Panc1 (cell line): ENCODE results near the gene HEPHL1. TPM values are rescaled to one million over a fixed set of nuclear protein-coding genes. Genes with fewer than 3 reads are reported as not detected.

Experiments
- ATAC-seq: fragments of 200-7000 bp; cut with Tn5 transposase; 2 replicates; pipeline ENCODE4 v1.9.1; 2020; ENCODE audit warnings: mild to moderate bottlenecking, moderate library complexity
- BruUV-seq: library from RNA; stranded (reverse); fragments of 400-500 nt; replicated peaks from 2 replicates; lab custom pipeline; 2021; lab: Mats Ljungman, UMichigan
- CTCF ChIA-PET: fragments of 300-600 bp; sonication (Branson Sonifier 250); formaldehyde crosslinking; loops from one replicate; lab custom pipeline; 2022; ENCODE audit warnings: antibody characterized with exemption; lab: Charles Lee
- POLR2A ChIA-PET: fragments of 300-600 bp; sonication (Branson Sonifier 250); formaldehyde crosslinking; loops from one replicate; lab custom pipeline; 2022; ENCODE audit warnings: antibody characterized with exemption; lab: Charles Lee
- DNase-seq: peaks from one replicate; pipeline ENCODE4 v3.0.0-alpha.2; 2010; ENCODE audit warnings: low read depth, low spot score
- H3K27ac ChIP-seq: 2 replicates; pipeline ENCODE4 v1.5.1; 2011; ENCODE audit warnings: mild to moderate bottlenecking, low read length, inconsistent platforms
- H3K27me3 ChIP-seq: fragments of 200-500 bp; sonication (Bioruptor generic); 2 replicates; pipeline ENCODE4 v1.6.0; 2014; ENCODE audit warnings: low read length, inconsistent platforms; ENCODE audit not compliant: control insufficient read depth, insufficient read depth
- H3K36me3 ChIP-seq: fragments of 200-500 bp; sonication (Bioruptor generic); 2 replicates; pipeline ENCODE4 v1.5.1; 2014; ENCODE audit warnings: inconsistent platforms, mild to moderate bottlenecking, low read length, moderate library complexity; ENCODE audit not compliant: control insufficient read depth, insufficient read depth
- H3K4me1 ChIP-seq: 2 replicates; pipeline ENCODE4 v1.5.1; 2011; ENCODE audit warnings: inconsistent platforms, mild to moderate bottlenecking, low read length, moderate library complexity; ENCODE audit not compliant: control insufficient read depth, insufficient read depth
- H3K4me3 ChIP-seq, 2 experiments: 2 replicates each; pipeline ENCODE4 v1.5.1; 2011 to 2012; ENCODE audit warnings: low read depth in 2 of 2, low read length in 2 of 2, mild to moderate bottlenecking in 2 of 2, inconsistent platforms in 1 of 2, moderate library complexity in 1 of 2
- H3K9me3 ChIP-seq: fragments of 200-500 bp; sonication (Bioruptor generic); 2 replicates; pipeline ENCODE4 v1.5.1; 2014; ENCODE audit warnings: low read depth, mild to moderate bottlenecking, inconsistent platforms, low read length, moderate library complexity; ENCODE audit not compliant: control insufficient read depth, insufficient read depth
- POLR2AphosphoS5 ChIP-seq: IDR thresholded peaks from 2 replicates; pipeline ENCODE4 v1.6.1; 2012; ENCODE audit warnings: mild to moderate bottlenecking, low read depth, low read length, moderate library complexity
- SIN3A ChIP-seq: IDR thresholded peaks from 2 replicates; pipeline ENCODE4 v1.6.1; 2012; ENCODE audit warnings: low read depth, mild to moderate bottlenecking, low read length, moderate library complexity, borderline replicate concordance; ENCODE audit not compliant: insufficient read depth
- TCF7L2 ChIP-seq: IDR thresholded peaks from 2 replicates; pipeline ENCODE4 v1.6.1; 2011; ENCODE audit warnings: mild to moderate bottlenecking, low read depth, low read length, inconsistent platforms
- in situ Hi-C: cut with HindIII; loops from 2 replicates; pipeline ENCODE4 v1.10.0; 2016; ENCODE audit warnings: low sequenced_read_pairs, low pct_unique_long_range_greater_than_20kb
- intact Hi-C: fragments of 100-400 bp; cut with micrococcal nuclease; formaldehyde crosslinking; loops from one replicate; pipeline ENCODE4 v1.10.0; 2022; ENCODE audit not compliant: unreplicated experiment
- total RNA-seq: library from RNA; stranded (reverse); gene quantifications from one replicate; pipeline ENCODE4 v1.2.1, GENCODE V29; 2021; ENCODE audit not compliant: unreplicated experiment
- TF ChIP-seq, protein P1 (sequence below): fragments of 450-650 bp; IDR thresholded peaks from 2 replicates; pipeline ENCODE4 v1.5.1; 2017; ENCODE audit warnings: mild to moderate bottlenecking
- TF ChIP-seq, protein P2 (sequence below), 2 experiments: IDR thresholded peaks; 2 replicates each; pipeline ENCODE4 v1.6.1; 2011 to 2012; ENCODE audit warnings: low read depth in 2 of 2, control low read depth in 1 of 2, low read length in 1 of 2, mild to moderate bottlenecking in 1 of 2, moderate library complexity in 1 of 2; ENCODE audit not compliant: insufficient read depth in 1 of 2

HEPHL1 gene
- total RNA-seq, 1 experiment from 2014 or later = not detected

DNA sequence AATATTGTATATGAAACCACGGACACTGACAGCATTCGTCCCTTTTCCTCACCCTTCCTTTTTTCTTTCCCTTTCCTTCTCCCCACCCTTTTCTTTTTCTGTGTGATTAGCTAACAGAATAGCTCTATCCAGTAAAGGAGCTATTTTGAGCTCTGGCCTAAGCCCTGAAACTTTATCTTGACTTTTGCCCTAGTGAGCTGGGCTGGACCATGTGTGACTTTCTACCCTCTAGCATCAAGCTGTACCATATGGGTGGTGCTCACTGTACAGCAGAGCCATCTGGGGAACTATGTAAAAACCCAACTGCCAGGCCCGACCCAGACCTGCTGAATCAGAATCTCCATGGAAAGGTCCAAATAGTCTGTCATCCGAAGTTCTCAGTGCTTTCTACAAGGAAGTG lies 85.6 kb downstream of the HEPHL1 start:
- CTCF ChIA-PET = interaction anchor here (1.1 kb wide), 1 partner anchor 211 kb away, joined by 3 read pairs; no protein-coding TSS in a partner anchor
- BruUV-seq = no TSS peak
- no peak for ATAC-seq
- TF ChIP-seq, protein P1, sequence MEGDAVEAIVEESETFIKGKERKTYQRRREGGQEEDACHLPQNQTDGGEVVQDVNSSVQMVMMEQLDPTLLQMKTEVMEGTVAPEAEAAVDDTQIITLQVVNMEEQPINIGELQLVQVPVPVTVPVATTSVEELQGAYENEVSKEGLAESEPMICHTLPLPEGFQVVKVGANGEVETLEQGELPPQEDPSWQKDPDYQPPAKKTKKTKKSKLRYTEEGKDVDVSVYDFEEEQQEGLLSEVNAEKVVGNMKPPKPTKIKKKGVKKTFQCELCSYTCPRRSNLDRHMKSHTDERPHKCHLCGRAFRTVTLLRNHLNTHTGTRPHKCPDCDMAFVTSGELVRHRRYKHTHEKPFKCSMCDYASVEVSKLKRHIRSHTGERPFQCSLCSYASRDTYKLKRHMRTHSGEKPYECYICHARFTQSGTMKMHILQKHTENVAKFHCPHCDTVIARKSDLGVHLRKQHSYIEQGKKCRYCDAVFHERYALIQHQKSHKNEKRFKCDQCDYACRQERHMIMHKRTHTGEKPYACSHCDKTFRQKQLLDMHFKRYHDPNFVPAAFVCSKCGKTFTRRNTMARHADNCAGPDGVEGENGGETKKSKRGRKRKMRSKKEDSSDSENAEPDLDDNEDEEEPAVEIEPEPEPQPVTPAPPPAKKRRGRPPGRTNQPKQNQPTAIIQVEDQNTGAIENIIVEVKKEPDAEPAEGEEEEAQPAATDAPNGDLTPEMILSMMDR = no peak
- TF ChIP-seq, protein P2, sequence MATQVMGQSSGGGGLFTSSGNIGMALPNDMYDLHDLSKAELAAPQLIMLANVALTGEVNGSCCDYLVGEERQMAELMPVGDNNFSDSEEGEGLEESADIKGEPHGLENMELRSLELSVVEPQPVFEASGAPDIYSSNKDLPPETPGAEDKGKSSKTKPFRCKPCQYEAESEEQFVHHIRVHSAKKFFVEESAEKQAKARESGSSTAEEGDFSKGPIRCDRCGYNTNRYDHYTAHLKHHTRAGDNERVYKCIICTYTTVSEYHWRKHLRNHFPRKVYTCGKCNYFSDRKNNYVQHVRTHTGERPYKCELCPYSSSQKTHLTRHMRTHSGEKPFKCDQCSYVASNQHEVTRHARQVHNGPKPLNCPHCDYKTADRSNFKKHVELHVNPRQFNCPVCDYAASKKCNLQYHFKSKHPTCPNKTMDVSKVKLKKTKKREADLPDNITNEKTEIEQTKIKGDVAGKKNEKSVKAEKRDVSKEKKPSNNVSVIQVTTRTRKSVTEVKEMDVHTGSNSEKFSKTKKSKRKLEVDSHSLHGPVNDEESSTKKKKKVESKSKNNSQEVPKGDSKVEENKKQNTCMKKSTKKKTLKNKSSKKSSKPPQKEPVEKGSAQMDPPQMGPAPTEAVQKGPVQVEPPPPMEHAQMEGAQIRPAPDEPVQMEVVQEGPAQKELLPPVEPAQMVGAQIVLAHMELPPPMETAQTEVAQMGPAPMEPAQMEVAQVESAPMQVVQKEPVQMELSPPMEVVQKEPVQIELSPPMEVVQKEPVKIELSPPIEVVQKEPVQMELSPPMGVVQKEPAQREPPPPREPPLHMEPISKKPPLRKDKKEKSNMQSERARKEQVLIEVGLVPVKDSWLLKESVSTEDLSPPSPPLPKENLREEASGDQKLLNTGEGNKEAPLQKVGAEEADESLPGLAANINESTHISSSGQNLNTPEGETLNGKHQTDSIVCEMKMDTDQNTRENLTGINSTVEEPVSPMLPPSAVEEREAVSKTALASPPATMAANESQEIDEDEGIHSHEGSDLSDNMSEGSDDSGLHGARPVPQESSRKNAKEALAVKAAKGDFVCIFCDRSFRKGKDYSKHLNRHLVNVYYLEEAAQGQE (IDR thresholded peaks at IDR 0.05; ENCODE audit: insufficient read depth in 1 of 2, low read depth in 2 of 2, low read length in 1 of 2) = no peak
- TF ChIP-seq SIN3A (no peak), POLR2AphosphoS5 (no peak), TCF7L2 (no peak)
- H3K9me3 ChIP-seq = no peaks in the 10 kb centered on the region
- H3K4me1 ChIP-seq = no peaks in the 10 kb centered on the region
- no peak overlapping the region for H3K4me3 ChIP-seq
- H3K36me3 ChIP-seq = no peaks in the 10 kb centered on the region
- no peak overlapping the region for H3K27ac ChIP-seq
- peaks cover 18% of the 10 kb centered on the region for H3K27me3 ChIP-seq
- intact Hi-C loops = loop anchor here (5.0 to 10.0 kb wide), 2 partner anchors 182 to 209 kb away; no protein-coding TSS in a partner anchor
- in situ Hi-C loops = no loop called here
- no peak for DNase-seq
- POLR2A ChIA-PET = no interaction called here

DNA sequence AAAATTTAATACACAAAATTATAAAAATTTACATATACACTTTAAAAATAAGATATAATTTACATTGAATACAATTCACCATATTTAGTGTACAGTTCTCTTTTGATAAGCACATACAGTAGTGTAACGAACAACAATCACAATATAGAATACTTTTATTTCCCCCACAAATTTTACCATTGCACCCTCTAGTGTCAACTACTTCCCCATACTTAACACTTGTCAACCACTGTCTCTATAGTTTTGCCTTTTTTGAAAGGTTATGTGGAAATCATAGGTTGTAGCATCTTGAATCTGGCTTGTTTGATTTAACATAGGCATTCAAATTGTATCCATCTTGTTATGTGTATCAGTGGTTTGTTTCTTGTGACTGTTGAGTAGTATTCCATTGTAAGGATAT lies 86.2 kb downstream of the HEPHL1 start:
- Histone ChIP-seq H3K9me3 (no peaks in the 10 kb centered on the region), H3K4me3 (no peak overlapping the region), H3K27me3 (peaks cover 21% of the 10 kb centered on the region), H3K36me3 (no peaks in the 10 kb centered on the region), H3K27ac (no peak overlapping the region), H3K4me1 (no peaks in the 10 kb centered on the region)
- no TSS peak for BruUV-seq
- TF ChIP-seq, protein P1 = peak; percentile 27; the same call in 1 of the 2 replicates
- TF ChIP-seq TCF7L2 (no peak), POLR2AphosphoS5 (no peak), SIN3A (no peak)
- TF ChIP-seq, protein P2 (IDR thresholded peaks at IDR 0.05; ENCODE audit: insufficient read depth in 1 of 2, low read depth in 2 of 2, low read length in 1 of 2) = no peak
- ChIA-PET POLR2A (no interaction called here), CTCF (interaction anchor here (1.1 kb wide), 1 partner anchor 212 kb away, joined by 3 read pairs; no protein-coding TSS in a partner anchor)
- intact Hi-C loops = loop anchor here (5.0 to 10.0 kb wide), 2 partner anchors 183 to 210 kb away; no protein-coding TSS in a partner anchor
- ATAC-seq (no peak), DNase-seq (no peak)
- in situ Hi-C loops = no loop called here
